ENCODE results near the gene ANKRD61. TPM values are rescaled to one million over a fixed set of nuclear protein-coding genes. Genes with fewer than 3 reads are reported as not detected.

Gene ANKRD61
- total RNA-seq, 1 experiment from 2014 or later: 0.24 TPM

Other genes with a start within 250 kb of the ANKRD61 start
- gene RNF216, start 249.7 kb upstream of the ANKRD61 start, total RNA-seq (2021): 29.9 and 30.2 TPM in 2 replicates
- gene OCM, start 150.6 kb upstream of the ANKRD61 start, total RNA-seq (2021): not detected in 2 replicates
- 139 and 146 TPM in 2 replicates for gene CCZ1, start 132.6 kb upstream of the ANKRD61 start, total RNA-seq (2021)
- gene RSPH10B, start 60.7 kb upstream of the ANKRD61 start, total RNA-seq (2021): 0.63 and 1.1 TPM in 2 replicates
- gene PMS2, start 22.3 kb upstream of the ANKRD61 start, total RNA-seq (2021): 17.1 and 18.4 TPM in 2 replicates
- 77.6 and 78.2 TPM in 2 replicates for gene AIMP2, start 22.1 kb upstream of the ANKRD61 start, total RNA-seq (2021)
- 107 and 112 TPM in 2 replicates for gene EIF2AK1, start 27.8 kb downstream of the ANKRD61 start, total RNA-seq (2021)
- 16.9 and 17.6 TPM in 2 replicates for gene USP42, start 73.6 kb downstream of the ANKRD61 start, total RNA-seq (2021)
- gene CYTH3, start 241.2 kb downstream of the ANKRD61 start, total RNA-seq (2021): 9.6 and 12.3 TPM in 2 replicates

All from H9 (cell line).